ENCODE results near the gene CRYAB.

Gene CRYAB, protein sequence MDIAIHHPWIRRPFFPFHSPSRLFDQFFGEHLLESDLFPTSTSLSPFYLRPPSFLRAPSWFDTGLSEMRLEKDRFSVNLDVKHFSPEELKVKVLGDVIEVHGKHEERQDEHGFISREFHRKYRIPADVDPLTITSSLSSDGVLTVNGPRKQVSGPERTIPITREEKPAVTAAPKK

GRCh38 chr11:111911563-111912401, at the start of gene CRYAB:
Gene CRYAB (minus strand): TSS chr11:111911770. CDS start chr11:111911724, 46 bp downstream.
- Histone ChIP-seq H2AFZ (ENCODE audit: low read depth, low read length) (no peak within 1 kb of the TSS), H3K27me3 (ENCODE audit: insufficient read depth, low read length, poor library complexity) (peaks cover 4% of the 10 kb centered on the region), H4K20me1 (ENCODE audit: insufficient read depth, low read length) (no peaks in the 10 kb centered on the region), H3K9me3 (ENCODE audit: insufficient read depth, low read length, severe bottlenecking) (no peaks in the 10 kb centered on the region), H3K4me3 (ENCODE audit: low read depth in 1 of 2, low read length in 2 of 2) (no peak within 1 kb of the TSS), H3K4me2 (ENCODE audit: insufficient read depth, low read length) (no peak within 1 kb of the TSS), H3K4me1 (ENCODE audit: insufficient read depth, low read length) (no peaks in the 10 kb centered on the region), H3K27ac (ENCODE audit: low read length) (no peak within 1 kb of the TSS), H3K9ac (ENCODE audit: low read depth, low read length) (no peak within 1 kb of the TSS), H3K36me3 (ENCODE audit: insufficient read depth, low read length) (no peaks in the 10 kb centered on the region), H3K79me2 (ENCODE audit: insufficient read depth, low read length) (no peaks in the 10 kb centered on the region)
- no peak for ATAC-seq (ENCODE audit: insufficient read depth, low read depth)
- TF ChIP-seq EZH2 (IDR thresholded peaks at IDR 0.05; ENCODE audit: borderline replicate concordance, low read depth, low read length, severe bottlenecking) (no peak), CTCF (IDR thresholded peaks at IDR 0.05; ENCODE audit: borderline replicate concordance, extremely low read depth, low read length, poor library complexity, severe bottlenecking) (no peak)
- DNase-seq: no peak

DNA sequence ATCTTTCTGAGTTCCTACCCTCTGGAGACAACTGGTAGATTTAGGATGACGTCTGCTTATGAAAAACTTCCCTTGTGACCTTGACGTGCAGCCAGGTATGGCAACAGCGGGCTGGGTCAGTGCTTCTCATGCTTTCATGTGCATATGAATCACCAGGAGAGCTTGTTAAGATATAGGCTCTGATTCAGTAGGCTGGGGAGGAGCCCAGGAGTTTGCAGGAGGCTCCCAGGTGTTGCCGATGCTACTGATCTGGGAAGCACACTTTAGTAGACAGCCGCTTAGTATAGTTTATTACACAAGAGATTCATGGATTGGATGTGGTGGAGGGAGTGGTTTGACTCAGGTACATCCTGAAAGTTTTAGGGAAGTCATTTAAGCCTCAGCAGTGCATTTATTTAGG, 49.3 kb upstream of the CRYAB start:
- Histone ChIP-seq H3K27me3 (ENCODE audit: insufficient read depth, low read length, poor library complexity) (no peaks in the 10 kb centered on the region), H2AFZ (ENCODE audit: low read depth, low read length) (no peak overlapping the region), H3K9me3 (ENCODE audit: insufficient read depth, low read length, severe bottlenecking) (no peaks in the 10 kb centered on the region), H4K20me1 (ENCODE audit: insufficient read depth, low read length) (no peaks in the 10 kb centered on the region), H3K27ac (ENCODE audit: low read length) (no peak overlapping the region), H3K79me2 (ENCODE audit: insufficient read depth, low read length) (no peaks in the 10 kb centered on the region), H3K4me2 (ENCODE audit: insufficient read depth, low read length) (no peak overlapping the region), H3K4me1 (ENCODE audit: insufficient read depth, low read length) (no peaks in the 10 kb centered on the region), H3K36me3 (ENCODE audit: insufficient read depth, low read length) (no peaks in the 10 kb centered on the region), H3K4me3 (ENCODE audit: low read depth in 1 of 2, low read length in 2 of 2) (no peak overlapping the region), H3K9ac (ENCODE audit: low read depth, low read length) (no peak overlapping the region)
- DNase-seq (no peak), ATAC-seq (ENCODE audit: insufficient read depth, low read depth) (no peak)
- TF ChIP-seq CTCF (IDR thresholded peaks at IDR 0.05; ENCODE audit: borderline replicate concordance, extremely low read depth, low read length, poor library complexity, severe bottlenecking) (no peak), EZH2 (IDR thresholded peaks at IDR 0.05; ENCODE audit: borderline replicate concordance, low read depth, low read length, severe bottlenecking) (no peak)

DNA sequence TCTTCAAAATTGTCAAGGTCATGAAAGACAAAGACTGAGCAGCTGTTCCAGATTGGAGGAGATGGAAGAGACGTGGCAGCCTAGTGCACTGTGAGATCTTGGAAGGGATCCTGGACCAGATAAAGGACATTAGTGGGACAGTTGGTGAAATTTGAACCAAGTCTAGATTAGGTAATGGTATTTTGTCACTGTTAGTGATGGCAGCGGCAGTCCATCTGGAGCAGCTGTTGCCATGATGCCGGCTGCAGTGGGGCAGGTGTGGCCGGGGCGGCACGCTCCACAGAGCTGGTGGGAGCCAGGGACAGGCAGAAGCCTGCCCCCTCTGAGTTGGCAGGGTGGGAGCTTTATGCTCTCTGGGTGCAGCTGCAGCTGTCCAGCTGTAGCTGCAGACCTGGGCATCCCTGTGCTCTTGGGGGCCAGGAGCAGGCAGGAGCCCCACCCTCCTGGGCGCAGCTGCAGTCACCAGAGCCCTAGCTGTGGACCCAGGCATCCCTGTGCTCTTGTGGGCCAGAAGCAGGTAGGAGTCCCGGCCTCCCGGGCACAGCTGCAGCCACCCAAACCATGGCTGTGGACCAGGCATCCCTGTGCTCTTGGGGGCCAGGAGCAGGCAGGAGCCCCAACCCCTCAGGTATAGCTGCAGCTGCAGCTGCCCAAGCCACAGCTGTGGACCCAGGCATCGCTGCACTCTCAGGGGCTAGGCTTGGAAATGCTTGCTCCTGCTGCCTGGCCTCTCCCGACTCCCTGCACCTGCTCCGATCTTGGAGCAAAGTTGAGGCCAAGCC, 46.3 kb upstream of the CRYAB start:
- Histone ChIP-seq H3K4me2 (ENCODE audit: insufficient read depth, low read length) (no peak overlapping the region), H2AFZ (ENCODE audit: low read depth, low read length) (no peak overlapping the region), H3K4me3 (ENCODE audit: low read depth in 1 of 2, low read length in 2 of 2) (no peak overlapping the region), H3K36me3 (ENCODE audit: insufficient read depth, low read length) (no peaks in the 10 kb centered on the region), H3K9ac (ENCODE audit: low read depth, low read length) (no peak overlapping the region), H3K4me1 (ENCODE audit: insufficient read depth, low read length) (no peaks in the 10 kb centered on the region), H3K27me3 (ENCODE audit: insufficient read depth, low read length, poor library complexity) (no peaks in the 10 kb centered on the region), H3K9me3 (ENCODE audit: insufficient read depth, low read length, severe bottlenecking) (no peaks in the 10 kb centered on the region), H3K79me2 (ENCODE audit: insufficient read depth, low read length) (no peaks in the 10 kb centered on the region), H4K20me1 (ENCODE audit: insufficient read depth, low read length) (no peaks in the 10 kb centered on the region), H3K27ac (ENCODE audit: low read length) (no peak overlapping the region)
- DNase-seq (no peak), ATAC-seq (ENCODE audit: insufficient read depth, low read depth) (no peak)
- TF ChIP-seq CTCF (IDR thresholded peaks at IDR 0.05; ENCODE audit: borderline replicate concordance, extremely low read depth, low read length, poor library complexity, severe bottlenecking) (no peak), EZH2 (IDR thresholded peaks at IDR 0.05; ENCODE audit: borderline replicate concordance, low read depth, low read length, severe bottlenecking) (no peak)

Data from DND-41 (cell line).